GM23338 (cell line): ENCODE measurements around the gene FER. TPM values are rescaled to one million over a fixed set of nuclear protein-coding genes. Genes with fewer than 3 reads are reported as not detected.

Experiments
- ATAC-seq: fragments of 200-7000 bp; cut with Tn5 transposase; 3 replicates; pipeline ENCODE4 v1.9.1; 2020
- DNase-seq: peaks from one replicate; pipeline ENCODE4 v3.0.0-alpha.2; 2015; ENCODE audit warnings: low spot score
- H2AFZ ChIP-seq: fragments of 200-600 bp; sonication (generic); 2 replicates; pipeline ENCODE4 v1.8.0; 2016; ENCODE audit warnings: antibody characterized with exemption, mild to moderate bottlenecking, moderate library complexity
- H3F3A ChIP-seq: fragments of 200-600 bp; sonication (generic); replicated peaks from 2 replicates; pipeline ENCODE4 v1.8.0; 2017; ENCODE audit warnings: antibody characterized with exemption, mixed run types, low read depth
- H3K27ac ChIP-seq: fragments of 200-600 bp; sonication (generic); 2 replicates; pipeline ENCODE4 v1.6.1; 2016; ENCODE audit warnings: low read depth
- H3K27me3 ChIP-seq: fragments of 200-600 bp; sonication (generic); 2 replicates; pipeline ENCODE4 v1.8.0; 2016; ENCODE audit warnings: mild to moderate bottlenecking, mixed run types, moderate library complexity; ENCODE audit not compliant: insufficient read depth
- H3K36me3 ChIP-seq: fragments of 200-600 bp; sonication (generic); 2 replicates; pipeline ENCODE4 v1.8.0; 2016; ENCODE audit warnings: mild to moderate bottlenecking; ENCODE audit not compliant: insufficient read depth
- H3K4me1 ChIP-seq: fragments of 200-600 bp; sonication (generic); 2 replicates; pipeline ENCODE4 v1.8.0; 2016; ENCODE audit warnings: mild to moderate bottlenecking, moderate library complexity; ENCODE audit not compliant: insufficient read depth
- H3K4me2 ChIP-seq: fragments of 200-600 bp; sonication (generic); 2 replicates; pipeline ENCODE4 v1.7.1; 2017; ENCODE audit warnings: mixed run types
- H3K4me3 ChIP-seq: fragments of 200-600 bp; sonication (generic); 2 replicates; pipeline ENCODE4 v1.6.1; 2016; ENCODE audit warnings: mixed run types
- H3K79me2 ChIP-seq: fragments of 200-600 bp; sonication (generic); replicated peaks from 2 replicates; pipeline ENCODE4 v1.8.0; 2017; ENCODE audit warnings: mild to moderate bottlenecking; ENCODE audit not compliant: insufficient read depth
- H3K9me2 ChIP-seq: fragments of 200-600 bp; sonication (generic); 2 replicates; pipeline ENCODE4 v1.8.0; 2017; ENCODE audit not compliant: insufficient read depth
- H4K20me1 ChIP-seq: fragments of 200-600 bp; sonication (generic); replicated peaks from 2 replicates; pipeline ENCODE4 v1.8.0; 2017; ENCODE audit warnings: mild to moderate bottlenecking; ENCODE audit not compliant: insufficient read depth
- H3K27ac Mint-ChIP-seq: 2 replicates; pipeline ENCODE4 v1.8.0; 2020; ENCODE audit warnings: inconsistent platforms, mild to moderate bottlenecking, moderate library complexity, mixed read lengths
- H3K27me3 Mint-ChIP-seq: 3 replicates; pipeline ENCODE4 v1.8.0; 2022; ENCODE audit warnings: low read depth, mild to moderate bottlenecking, moderate library complexity, mixed read lengths, inconsistent platforms; ENCODE audit not compliant: insufficient read depth, poor library complexity
- H3K36me3 Mint-ChIP-seq: 3 replicates; pipeline ENCODE4 v1.8.0; 2021; ENCODE audit warnings: low read depth, mild to moderate bottlenecking, inconsistent platforms, moderate library complexity, mixed read lengths
- H3K4me1 Mint-ChIP-seq: 3 replicates; pipeline ENCODE4 v1.8.0; 2020; ENCODE audit warnings: mild to moderate bottlenecking, inconsistent platforms, mixed read lengths
- H3K4me3 Mint-ChIP-seq: 3 replicates; pipeline ENCODE4 v1.8.0; 2021; ENCODE audit warnings: moderate library complexity, mild to moderate bottlenecking, inconsistent platforms, mixed read lengths
- H3K9me3 Mint-ChIP-seq: 3 replicates; pipeline ENCODE4 v1.8.0; 2020; ENCODE audit warnings: moderate library complexity, mild to moderate bottlenecking, inconsistent platforms, mixed read lengths
- CREB1 ChIP-seq: fragments of 250-450 bp; sonication (Bioruptor Pico); IDR thresholded peaks from 2 replicates; pipeline ENCODE4 v1.5.0; 2020; ENCODE audit warnings: low read depth, mild to moderate bottlenecking, moderate library complexity
- ETS1 ChIP-seq: IDR thresholded peaks from 2 replicates; pipeline ENCODE4 v1.6.1; 2016; ENCODE audit warnings: antibody characterized with exemption
- EZH2 ChIP-seq: fragments of 200-600 bp; sonication (generic); IDR thresholded peaks from one replicate; pipeline ENCODE4 v1.8.0; 2017; ENCODE audit warnings: antibody characterized with exemption, mild to moderate bottlenecking, low read depth; ENCODE audit not compliant: unreplicated experiment
- EZH2phosphoT487 ChIP-seq: fragments of 200-600 bp; sonication (generic); IDR thresholded peaks from one replicate; pipeline ENCODE4 v1.8.1; 2018; ENCODE audit warnings: antibody characterized with exemption; ENCODE audit not compliant: unreplicated experiment
- JUNB ChIP-seq: IDR thresholded peaks from one replicate; pipeline ENCODE4 v1.6.1; 2016; ENCODE audit warnings: antibody characterized with exemption; ENCODE audit not compliant: unreplicated experiment
- NANOG ChIP-seq: IDR thresholded peaks from 2 replicates; pipeline ENCODE4 v1.6.1; 2016; ENCODE audit warnings: antibody characterized with exemption, borderline replicate concordance
- POLR2AphosphoS5 ChIP-seq: IDR thresholded peaks from 2 replicates; pipeline ENCODE4 v1.6.1; 2016; ENCODE audit warnings: antibody characterized with exemption, low read depth
- REST ChIP-seq: IDR thresholded peaks from one replicate; pipeline ENCODE4 v1.6.1; 2018; ENCODE audit warnings: antibody characterized with exemption; ENCODE audit not compliant: unreplicated experiment
- STAT1 ChIP-seq: IDR thresholded peaks from one replicate; pipeline ENCODE4 v1.6.1; 2016; ENCODE audit warnings: antibody characterized with exemption; ENCODE audit not compliant: unreplicated experiment
- ZNF114 ChIP-seq: fragments of 250-450 bp; sonication (Bioruptor Pico); IDR thresholded peaks from 2 replicates; pipeline ENCODE4 v1.5.0; 2020; ENCODE audit warnings: mild to moderate bottlenecking, moderate library complexity
- ZNF331 ChIP-seq: fragments of 250-450 bp; sonication (Bioruptor Pico); IDR thresholded peaks from 2 replicates; pipeline ENCODE4 v1.5.0; 2020; ENCODE audit warnings: low read depth, mild to moderate bottlenecking, moderate library complexity
- ZNF462 ChIP-seq: fragments of 250-450 bp; sonication (Bioruptor Pico); IDR thresholded peaks from 2 replicates; pipeline ENCODE4 v1.5.0; 2020; ENCODE audit warnings: mild to moderate bottlenecking, moderate library complexity
- polyA plus RNA-seq: library from polyadenylated mRNA; unstranded; fragments of >200 nt; fragmentation: Nextera tagmentation; extraction: Ambion mirVana; gene quantifications from 2 replicates; pipeline ENCODE4 v1.2.1, GENCODE V29; 2016
- total RNA-seq: library from RNA; depleted of rRNA; stranded (reverse); fragments of >200 nt; shearing (Covaris generic); gene quantifications from 2 replicates; pipeline ENCODE4 v1.2.3, GENCODE V29; 2014
- TF ChIP-seq, protein P1 (sequence below), 2 experiments: fragments of 200-600 bp in 1 of 2; sonication (generic) in 1 of 2; conservative IDR thresholded peaks; 2 replicates each; pipeline versions ENCODE4 v1.5.1 to v1.6.1; 2016 to 2017; ENCODE audit warnings: antibody characterized with exemption in 2 of 2, low read depth in 2 of 2, mild to moderate bottlenecking in 2 of 2, moderate library complexity in 1 of 2

Gene FER
- total and polyA plus RNA-seq, 2 experiments from 2014 or later = 17.4 to 34.8 TPM

- no peaks in the 10 kb centered on the region for H4K20me1 ChIP-seq
- H3K4me1 ChIP-seq = no peaks in the 10 kb centered on the region
- TF ChIP-seq ZNF331 (CRISPR knock-in tag) (no peak), REST (no peak), STAT1 (no peak), ZNF462 (CRISPR knock-in tag) (no peak), EZH2phosphoT487 (no peak), CREB1 (CRISPR knock-in tag) (no peak), EZH2 (no peak), ZNF114 (no peak), ETS1 (no peak), NANOG (no peak), POLR2AphosphoS5 (no peak), JUNB (no peak)
- TF ChIP-seq, protein P1, sequence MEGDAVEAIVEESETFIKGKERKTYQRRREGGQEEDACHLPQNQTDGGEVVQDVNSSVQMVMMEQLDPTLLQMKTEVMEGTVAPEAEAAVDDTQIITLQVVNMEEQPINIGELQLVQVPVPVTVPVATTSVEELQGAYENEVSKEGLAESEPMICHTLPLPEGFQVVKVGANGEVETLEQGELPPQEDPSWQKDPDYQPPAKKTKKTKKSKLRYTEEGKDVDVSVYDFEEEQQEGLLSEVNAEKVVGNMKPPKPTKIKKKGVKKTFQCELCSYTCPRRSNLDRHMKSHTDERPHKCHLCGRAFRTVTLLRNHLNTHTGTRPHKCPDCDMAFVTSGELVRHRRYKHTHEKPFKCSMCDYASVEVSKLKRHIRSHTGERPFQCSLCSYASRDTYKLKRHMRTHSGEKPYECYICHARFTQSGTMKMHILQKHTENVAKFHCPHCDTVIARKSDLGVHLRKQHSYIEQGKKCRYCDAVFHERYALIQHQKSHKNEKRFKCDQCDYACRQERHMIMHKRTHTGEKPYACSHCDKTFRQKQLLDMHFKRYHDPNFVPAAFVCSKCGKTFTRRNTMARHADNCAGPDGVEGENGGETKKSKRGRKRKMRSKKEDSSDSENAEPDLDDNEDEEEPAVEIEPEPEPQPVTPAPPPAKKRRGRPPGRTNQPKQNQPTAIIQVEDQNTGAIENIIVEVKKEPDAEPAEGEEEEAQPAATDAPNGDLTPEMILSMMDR (conservative IDR thresholded peaks at IDR 0.05; ENCODE audit: low read depth in 2 of 2) = no peak
- no peak overlapping the region for H2AFZ ChIP-seq
- H3K4me2 ChIP-seq = no peak overlapping the region
- Mint-ChIP-seq H3K9me3 (no peaks in the 10 kb centered on the region), H3K36me3 (no peaks in the 10 kb centered on the region), H3K27me3 (no peaks in the 10 kb centered on the region), H3K4me1 (no peaks in the 10 kb centered on the region), H3K27ac (no peak overlapping the region), H3K4me3 (no peak overlapping the region)
- no peaks in the 10 kb centered on the region for H3K36me3 ChIP-seq
- H3K9me2 ChIP-seq = no peaks in the 10 kb centered on the region
- ATAC-seq (no peak), DNase-seq (no peak)
- H3K4me3 ChIP-seq = no peak overlapping the region
- no peak overlapping the region for H3K27ac ChIP-seq
- H3F3A ChIP-seq = no peaks in the 10 kb centered on the region
- no peaks in the 10 kb centered on the region for H3K27me3 ChIP-seq
- H3K79me2 ChIP-seq = no peaks in the 10 kb centered on the region
These were observed 10.8 kb upstream of the FER start for GRCh38 chr5:108736855-108737254.
